GF-D8 (cell line): Measurements from ENCODE around the gene NUCKS1.

ENCODE experiments used
- DNase-seq: peaks from one replicate; lab custom pipeline; 2025; lab: John Stamatoyannopoulos, UW

NUCKS1 gene

DNA sequence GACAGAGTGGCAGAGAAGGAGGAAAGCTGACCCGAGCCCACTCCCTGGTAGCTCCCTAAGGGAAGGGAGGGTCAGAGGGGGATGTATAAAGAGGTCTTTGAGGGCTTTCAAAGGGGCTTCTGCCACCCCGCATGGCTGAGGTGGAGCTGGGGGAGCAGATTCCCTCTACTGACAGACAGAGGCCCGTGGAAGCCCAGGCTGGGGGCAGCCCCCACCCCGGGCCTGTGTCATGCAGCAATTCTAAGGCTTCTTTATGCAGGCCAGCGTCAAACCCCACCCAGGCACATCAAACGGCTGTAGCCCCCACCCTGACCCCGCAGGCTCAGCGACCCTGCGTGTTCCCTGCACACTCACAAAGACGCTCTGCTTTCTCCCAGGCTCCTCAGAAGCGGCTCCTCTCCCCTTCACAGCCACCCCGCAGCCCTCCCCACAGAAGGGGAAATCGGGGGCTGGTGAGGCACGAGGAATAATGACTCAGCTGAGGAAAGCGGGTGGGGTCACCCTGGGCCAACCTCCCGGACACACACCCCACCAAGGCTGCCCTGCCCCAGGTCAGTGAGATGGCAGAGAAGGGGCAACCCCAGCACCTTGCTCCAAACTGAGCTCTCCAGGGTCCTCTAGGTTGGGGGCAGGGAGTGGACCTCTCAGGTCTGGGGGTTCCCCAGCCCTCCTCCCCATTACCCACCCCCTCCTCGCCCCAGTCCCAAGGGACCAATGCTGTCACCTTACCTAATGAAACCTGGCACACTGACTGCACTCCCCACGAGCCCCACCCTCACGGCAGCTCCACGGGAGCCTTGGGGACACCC, 80.4 kb downstream of the NUCKS1 start:
- no peak for DNase-seq

DNA sequence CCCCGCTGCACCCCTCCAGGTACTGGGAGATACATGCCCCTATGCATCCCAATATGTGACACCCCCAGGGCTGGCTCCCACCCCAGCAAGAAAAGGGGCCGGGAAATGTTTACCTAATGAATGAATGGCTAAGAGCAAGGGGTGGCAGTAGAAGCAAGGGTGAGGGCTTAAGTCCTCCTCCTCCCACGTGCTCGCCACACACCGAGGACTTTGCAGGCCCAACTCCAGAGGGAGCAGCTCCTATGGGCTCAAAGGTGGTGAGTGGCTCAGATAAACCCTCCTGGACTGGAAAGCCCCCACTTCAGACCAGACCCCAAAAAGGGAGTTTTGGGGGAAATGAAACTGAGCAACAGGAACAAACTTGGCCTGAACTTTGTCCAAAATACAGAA, 81.0 kb downstream of the NUCKS1 start:
- DNase-seq = no peak

DNA sequence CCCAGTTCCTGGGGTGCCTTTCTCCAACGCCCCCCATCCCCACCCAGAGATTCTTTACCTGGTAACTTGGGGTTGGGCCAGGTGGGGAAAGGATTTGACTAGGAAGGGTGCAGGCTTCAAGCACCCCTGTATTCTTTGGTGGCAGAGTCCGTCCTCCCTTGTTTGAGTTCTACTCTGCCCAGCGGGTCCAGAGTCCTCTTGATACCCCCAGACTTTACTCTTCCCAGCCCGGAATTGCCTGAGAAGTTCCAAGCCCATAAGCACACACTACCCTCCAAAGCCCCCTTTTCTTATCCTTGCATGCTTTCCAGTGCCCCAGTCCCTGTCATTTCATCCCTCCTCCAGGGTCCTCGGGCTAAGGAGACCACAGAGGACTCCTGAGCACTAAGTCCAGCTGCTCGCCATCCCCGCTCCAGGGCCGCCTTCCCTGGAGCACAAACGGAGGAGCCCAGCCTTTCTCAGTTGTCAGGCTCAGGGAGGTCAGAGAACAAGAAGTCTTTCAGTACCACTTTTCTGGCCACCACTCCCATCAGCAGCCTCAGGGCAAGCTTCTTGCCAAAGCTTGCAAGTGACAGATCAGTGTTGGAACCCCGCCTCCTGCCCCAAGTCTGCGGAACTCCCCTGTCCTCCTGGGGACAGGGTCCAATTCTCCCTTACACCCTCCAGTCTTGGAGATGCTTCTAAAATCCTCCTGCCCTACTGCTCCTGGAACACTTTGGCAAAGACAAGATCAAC, 81.9 kb downstream of the NUCKS1 start:
- DNase-seq = no peak

DNA sequence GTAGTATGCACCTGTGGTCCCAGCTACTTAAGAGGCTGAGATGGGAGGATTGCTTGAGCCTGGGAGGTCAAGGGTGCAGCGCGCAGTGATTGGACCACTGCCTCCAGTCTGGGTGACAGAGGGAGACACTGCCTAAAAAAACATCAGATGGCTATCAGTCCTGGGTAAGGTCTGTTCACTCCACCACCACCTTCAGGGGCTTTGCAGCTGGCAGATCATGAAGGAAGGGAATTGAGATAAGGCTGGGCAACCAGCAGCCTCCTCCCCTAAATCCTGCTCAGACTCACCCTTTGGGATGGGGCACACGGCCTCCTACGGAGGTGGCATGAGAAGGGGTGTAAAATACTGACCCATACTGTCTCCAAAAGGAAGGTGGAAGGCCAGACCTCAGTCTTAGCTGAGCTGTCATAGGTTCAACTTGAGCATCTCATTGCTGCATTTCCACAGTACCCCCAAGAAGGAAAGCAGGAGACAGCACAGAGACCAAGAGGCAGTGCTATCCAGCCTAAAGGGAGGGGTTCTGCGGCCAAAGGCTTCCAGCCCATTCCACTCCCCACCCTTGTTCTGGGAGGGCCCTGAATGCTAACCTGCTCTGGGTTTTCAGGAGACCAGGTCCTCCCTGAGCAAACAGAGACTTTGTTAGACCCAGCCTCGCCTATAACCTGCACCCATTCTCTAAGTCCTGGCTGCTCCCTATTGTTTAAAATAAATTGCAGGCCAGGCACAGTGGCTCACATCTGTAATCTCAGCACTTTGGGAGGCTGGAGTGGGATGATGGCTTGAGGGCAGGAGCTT, 83.4 kb downstream of the NUCKS1 start:
- DNase-seq = no peak

DNA sequence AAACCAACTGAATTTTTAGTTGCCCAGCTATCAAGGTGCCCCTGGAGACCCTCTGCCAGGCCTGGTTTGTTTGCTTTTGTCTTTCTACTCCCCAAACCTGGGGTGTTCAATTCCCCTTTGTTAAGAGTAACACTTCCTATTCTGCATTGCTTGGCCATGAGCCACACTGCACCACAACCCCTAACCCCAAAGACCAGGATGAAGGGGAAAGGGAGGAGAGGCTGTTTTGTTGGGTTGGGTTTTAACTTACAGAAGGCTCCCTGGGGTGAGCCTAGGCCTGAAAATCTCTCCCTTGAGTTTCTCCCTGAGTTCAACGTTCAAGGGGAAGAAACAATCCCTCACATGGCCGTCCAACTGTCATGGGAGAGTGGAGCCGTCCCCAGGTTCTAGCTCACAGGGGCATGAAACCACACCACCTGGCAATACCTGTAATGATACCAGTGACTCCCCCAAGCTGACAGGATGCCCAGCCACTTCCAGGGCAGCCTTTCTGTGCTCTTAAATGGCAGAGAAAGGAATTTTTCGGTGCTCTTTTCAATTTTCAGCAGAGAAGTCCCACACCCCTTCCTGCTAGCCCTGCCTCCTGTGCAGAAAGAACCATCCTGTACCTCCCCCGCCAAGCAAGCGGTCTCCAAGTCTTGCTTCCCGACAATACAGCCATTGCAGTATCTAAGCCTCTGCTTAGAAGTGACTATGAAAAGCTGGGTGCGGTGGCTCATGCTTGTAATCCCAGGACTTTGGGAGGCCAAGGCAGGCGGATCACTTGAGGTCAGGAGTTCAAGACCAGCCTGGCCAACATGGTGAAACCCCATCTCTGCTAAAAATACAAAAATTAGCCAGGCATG, 84.6 kb downstream of the NUCKS1 start:
- peak; percentile 51 for DNase-seq

DNA sequence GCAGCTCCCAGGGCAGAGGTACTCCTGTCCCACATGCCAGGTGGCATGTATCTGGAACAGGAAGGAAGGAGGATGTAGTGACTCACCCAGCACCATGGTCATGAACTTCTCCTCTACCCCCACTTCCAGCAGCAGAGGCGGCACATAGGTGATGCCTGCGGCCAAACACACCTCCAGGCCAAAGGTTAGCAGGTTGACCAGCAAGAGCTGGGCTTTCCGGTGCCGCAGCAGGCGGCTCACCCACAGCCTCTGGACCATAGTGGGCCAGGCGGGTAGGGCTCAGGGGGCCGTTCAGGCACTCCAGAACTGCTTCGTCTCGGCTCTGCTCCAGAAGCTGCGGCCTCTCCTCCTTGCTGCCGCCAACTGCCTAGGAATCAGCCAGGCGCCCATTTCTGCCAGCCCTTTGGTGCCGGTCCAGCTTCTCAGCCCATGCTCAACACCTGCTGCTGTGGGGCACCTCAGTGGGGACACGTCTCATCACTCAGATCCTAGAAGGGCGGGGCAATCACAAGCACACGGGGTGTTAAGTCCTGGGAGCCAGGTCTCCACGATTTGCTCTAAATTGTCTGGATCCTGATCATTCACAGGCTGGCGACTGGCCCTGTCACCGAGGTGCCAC, 85.5 kb downstream of the NUCKS1 start:
- DNase-seq = no peak

DNA sequence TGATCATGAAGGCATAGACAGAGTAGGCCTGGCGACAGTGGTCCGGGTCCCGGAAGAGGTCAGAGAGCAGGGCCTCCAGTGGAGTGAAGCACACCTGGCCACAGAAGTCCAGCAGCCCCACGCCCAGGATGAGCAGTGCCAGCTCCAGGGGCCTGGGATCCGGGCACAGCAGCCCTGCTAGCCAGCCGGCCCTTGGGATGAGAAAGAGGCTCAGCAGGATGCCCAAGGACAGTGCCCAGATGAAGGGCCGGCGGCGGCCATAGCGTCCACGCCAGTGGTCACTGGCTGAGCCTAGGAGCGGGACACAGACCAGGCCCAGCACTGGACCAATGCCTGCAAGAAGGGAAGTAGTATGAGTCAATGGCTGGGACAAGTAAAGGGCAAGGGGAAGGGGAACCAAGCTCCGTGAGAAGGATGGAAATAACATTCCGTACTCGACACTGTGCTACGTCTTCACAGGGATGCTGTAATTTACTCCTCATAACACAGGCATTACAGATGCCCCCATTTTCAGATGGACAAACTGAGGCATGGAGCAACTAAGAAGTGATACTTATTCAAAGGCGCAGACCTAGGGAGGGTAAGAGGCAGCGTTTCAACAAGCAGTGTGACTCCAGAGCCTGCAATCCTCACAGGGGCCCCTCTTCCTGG, 86.6 kb downstream of the NUCKS1 start:
- DNase-seq = no peak
